GM19455 (cell line): ENCODE results near the gene XYLT1.
"Not testable (repeated sequence)": the region's sequence is repeated elsewhere in the genome, so short reads cannot be mapped to it uniquely, and the experiment has no call there.

Experiments used
- ATAC-seq: cut with Tn5 transposase; IDR thresholded peaks from one replicate; pipeline ENCODE4 v1.9.1; 2021; ENCODE audit not compliant: unreplicated experiment

XYLT1 gene

GRCh38 chr16:17342031-17342430 is 128.7 kb downstream of the XYLT1 start:
- no peak for ATAC-seq

GRCh38 chr16:17340804-17341203 is 130.0 kb downstream of the XYLT1 start:
- no peak for ATAC-seq

GRCh38 chr16:17339764-17340541 is 130.8 kb downstream of the XYLT1 start:
- ATAC-seq, result no peak

DNA sequence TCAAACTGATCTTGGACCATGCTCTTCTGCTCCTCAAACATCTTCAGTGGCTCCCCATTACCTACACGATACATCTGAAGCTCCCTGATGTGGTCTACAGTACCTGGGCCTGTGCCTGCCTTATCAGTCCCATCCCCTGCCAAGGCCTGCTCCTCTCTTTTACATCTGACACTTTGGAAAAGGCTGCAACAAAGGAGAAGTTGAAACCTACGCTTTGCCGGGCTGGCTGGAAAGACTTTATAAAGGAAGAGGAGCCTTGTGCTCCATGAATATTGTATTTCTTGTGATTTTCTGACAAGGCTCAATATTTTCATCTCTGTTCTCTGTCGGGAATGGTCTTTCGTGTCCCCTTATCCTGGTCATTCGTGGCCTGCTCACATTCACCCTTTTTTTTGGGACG is 132.5 kb downstream of the XYLT1 start:
- ATAC-seq, result no peak

DNA sequence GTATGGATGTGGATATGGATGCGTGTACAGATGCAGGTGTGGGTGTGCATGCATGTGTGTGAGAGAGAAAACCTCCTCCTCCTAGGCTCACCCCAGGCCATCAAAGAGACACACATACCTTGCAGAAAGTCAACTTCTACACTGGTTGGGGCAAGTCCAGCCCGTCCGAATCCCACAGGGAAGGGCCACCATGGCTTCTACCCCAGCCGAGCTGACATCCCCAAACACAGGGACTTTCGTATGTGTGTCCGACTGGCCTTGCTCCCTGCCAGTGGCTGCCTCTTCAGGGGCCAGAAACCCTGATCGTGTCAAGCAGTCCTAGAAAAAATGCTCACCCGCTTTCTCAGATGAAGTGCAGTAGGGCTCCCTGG is 134.2 kb downstream of the XYLT1 start:
- no peak for ATAC-seq

- no peak for ATAC-seq
Measured at GRCh38 chr16:17335826-17336529, 134.8 kb downstream of the XYLT1 start.

DNA sequence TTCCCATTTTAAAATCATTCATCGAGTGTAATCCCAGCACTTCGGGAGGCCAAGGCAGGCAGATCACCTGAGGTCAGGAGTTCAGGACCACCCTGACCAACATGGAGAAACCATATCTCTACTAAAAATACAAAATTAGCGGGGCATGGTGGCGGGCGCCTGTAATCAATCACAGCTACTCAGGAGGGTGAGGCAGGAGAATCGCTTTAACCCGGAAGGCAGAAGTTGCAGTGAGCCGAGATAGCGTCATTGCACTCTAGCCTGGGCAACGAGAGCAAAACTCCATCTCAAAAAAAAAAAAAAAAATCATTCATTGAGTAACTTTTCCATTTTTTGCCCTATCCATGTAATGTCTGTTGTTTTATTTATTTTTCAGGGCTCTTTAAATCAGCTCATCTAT is 135.4 kb downstream of the XYLT1 start:
- not testable (repeated sequence) for ATAC-seq

GRCh38 chr16:17334096-17334495 is 136.7 kb downstream of the XYLT1 start:
- ATAC-seq, result no peak

DNA sequence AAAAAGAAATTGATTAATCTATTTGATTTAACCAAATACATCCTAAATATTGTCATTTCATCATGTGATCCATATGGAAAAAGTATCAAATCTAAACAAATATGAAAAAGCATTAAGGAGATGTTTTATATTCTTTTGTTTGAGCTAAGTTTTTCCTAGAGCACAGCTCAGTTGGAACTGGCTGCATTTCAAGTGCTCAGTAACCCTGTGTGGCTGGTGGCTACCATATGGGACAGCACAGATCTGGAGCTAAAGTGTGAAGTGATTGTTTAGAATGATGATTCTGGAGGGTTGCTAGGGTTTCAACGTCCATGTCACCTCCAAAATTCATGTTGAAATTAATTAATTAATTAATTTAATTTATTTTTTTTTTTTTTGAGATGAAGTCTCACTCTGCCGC is 137.5 kb downstream of the XYLT1 start:
- ATAC-seq, result no peak

GRCh38 chr16:17331991-17332390 is 138.8 kb downstream of the XYLT1 start:
- ATAC-seq, result no peak

- ATAC-seq, result no peak
Measured at GRCh38 chr16:17331071-17331607, 139.6 kb downstream of the XYLT1 start.

- ATAC-seq, result no peak
Measured at GRCh38 chr16:17330044-17330443, 140.7 kb downstream of the XYLT1 start.

DNA sequence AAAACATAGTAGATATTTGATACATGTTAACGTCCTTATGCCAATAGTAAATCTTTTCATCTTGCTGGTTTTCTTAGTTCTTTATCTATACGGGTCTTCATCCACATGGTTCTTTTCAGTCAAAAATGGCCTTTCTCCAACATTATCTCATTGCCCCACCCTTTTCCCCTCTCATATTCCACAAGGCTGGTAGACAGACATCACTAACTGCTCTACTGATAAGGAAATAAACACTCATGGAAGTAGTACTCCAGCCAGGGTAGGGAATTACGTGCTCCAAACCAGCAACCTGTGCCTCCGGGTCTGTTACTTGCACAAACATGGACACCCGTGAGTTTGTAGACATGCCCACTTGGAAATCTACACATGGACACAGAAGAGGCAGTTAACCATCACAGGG is 141.4 kb downstream of the XYLT1 start:
- ATAC-seq, result no peak

DNA sequence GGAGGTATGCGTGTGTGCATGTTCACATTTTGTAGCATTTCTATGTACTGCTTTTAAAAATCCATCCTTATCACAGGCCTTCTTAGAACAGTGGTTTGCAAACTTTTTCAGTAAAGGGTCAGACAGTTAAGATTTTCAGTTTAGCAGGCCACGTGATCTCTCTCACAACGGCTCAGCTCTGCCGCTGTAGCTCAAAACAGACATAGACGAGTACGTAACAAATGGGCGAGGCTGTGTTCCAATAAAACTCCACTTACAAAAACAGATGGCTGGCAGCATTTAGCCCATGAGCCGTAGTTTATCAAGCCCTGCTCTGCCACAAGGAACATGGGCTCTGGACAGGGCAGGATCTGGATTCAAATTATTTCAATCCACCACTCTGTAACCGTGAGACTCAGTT is 141.8 kb downstream of the XYLT1 start:
- no peak for ATAC-seq

- ATAC-seq, result no peak
Measured at GRCh38 chr16:17327664-17328335, 143.0 kb downstream of the XYLT1 start.

DNA sequence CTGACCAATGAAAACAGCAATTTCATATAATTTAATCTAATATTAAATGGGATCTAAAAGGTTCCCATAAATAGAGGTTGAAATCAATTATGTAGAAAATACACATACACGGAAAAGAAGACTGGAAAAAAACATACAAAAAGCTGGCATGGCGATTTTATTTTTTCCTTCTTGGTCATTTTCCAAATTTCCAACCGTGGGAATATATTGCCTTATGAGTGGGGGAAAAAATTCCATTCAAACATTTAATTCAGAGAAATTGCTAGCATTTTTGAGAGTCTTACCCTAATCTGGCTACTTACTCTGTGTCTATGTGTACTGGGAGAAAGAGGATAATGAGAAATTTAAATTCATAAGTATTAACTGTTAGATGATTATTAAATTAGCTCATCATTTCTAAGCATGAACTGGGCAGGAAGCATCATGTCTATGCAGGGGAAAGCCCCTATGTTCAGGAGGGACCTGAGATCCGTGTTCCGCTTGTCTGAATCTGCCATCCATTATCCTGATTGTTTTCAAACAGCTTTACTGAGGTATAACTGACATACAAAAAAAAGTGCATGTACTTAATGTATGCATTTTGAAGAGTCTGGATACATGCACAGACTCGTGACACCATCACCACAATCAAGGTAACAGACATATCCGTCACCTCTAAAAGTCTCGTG is 145.2 kb downstream of the XYLT1 start:
- no peak for ATAC-seq

DNA sequence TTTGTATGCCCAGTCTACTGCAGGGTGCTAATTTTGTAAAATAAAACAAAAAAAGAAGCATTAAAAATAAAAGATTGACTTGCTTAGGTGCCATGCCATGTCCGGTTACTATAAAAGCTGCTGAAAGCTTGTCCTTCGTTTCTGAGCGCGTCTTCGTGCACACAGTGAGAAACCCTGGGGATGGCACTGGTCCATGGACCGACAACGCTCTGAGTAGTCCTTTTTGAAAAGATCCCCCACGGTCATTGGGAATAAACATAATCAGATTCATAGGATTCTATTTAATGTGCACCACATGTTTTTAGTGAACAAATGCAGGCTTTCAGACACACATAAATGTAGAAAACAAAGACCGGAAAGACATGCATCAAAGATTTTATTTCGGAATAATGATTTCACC is 146.3 kb downstream of the XYLT1 start:
- no peak for ATAC-seq

- no peak for ATAC-seq
Measured at GRCh38 chr16:17323171-17323570, 147.6 kb downstream of the XYLT1 start.

- no peak for ATAC-seq
Measured at GRCh38 chr16:17321824-17322223, 148.9 kb downstream of the XYLT1 start.

DNA sequence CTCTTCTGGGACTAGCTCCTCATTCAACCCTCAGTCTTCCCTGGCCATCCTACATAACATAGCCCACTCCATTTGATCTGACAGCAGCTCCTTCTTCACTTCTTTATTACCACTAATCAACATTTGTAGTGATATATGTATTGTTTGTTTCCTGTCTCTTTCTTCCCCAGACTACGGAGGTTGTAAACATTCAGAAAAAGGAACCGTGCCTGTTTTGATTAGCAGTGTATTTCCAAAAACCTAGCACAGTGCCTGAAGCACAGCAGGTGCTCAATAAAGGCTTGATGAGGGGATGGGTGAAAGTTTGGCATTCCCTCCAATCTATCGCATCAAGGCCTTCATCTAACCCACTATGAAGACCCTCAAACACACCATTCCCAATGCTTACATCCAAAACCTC is 150.8 kb downstream of the XYLT1 start:
- no peak for ATAC-seq

GRCh38 chr16:17318238-17318637 is 152.5 kb downstream of the XYLT1 start:
- ATAC-seq, result no peak
